H9 (cell line): ENCODE results near the gene SKAP1. TPM values are rescaled to one million over a fixed set of nuclear protein-coding genes. Genes with fewer than 3 reads are reported as not detected.

Experiments
- DNase-seq: peaks from one replicate; pipeline ENCODE4 v3.0.0-alpha.2; 2017
- H2AFZ ChIP-seq: one replicate; pipeline ENCODE4 v1.6.1; 2013; ENCODE audit warnings: mild to moderate bottlenecking, low read length, control low read depth, moderate library complexity
- H2AK5ac ChIP-seq: 2 replicates; pipeline ENCODE4 v1.6.1; 2013; ENCODE audit warnings: low read length, control low read depth, mixed read lengths; ENCODE audit not compliant: insufficient read length
- H2BK120ac ChIP-seq: one replicate; pipeline ENCODE4 v1.6.1; 2013; ENCODE audit warnings: low read depth, mild to moderate bottlenecking, low read length, control low read depth, inconsistent platforms; ENCODE audit not compliant: poor library complexity, severe bottlenecking
- H2BK12ac ChIP-seq: 2 replicates; pipeline ENCODE4 v1.6.1; 2013; ENCODE audit warnings: low read length, control low read depth, mixed read lengths, low read depth; ENCODE audit not compliant: insufficient read length
- H2BK15ac ChIP-seq: 2 replicates; pipeline ENCODE4 v1.6.1; 2013; ENCODE audit warnings: low read depth, low read length, control low read depth
- H2BK20ac ChIP-seq: one replicate; pipeline ENCODE4 v1.6.1; 2013; ENCODE audit warnings: low read depth, mild to moderate bottlenecking, low read length, control low read depth, inconsistent platforms; ENCODE audit not compliant: poor library complexity, severe bottlenecking
- H2BK5ac ChIP-seq: 2 replicates; pipeline ENCODE4 v1.6.1; 2013; ENCODE audit warnings: low read length, control low read depth, mixed read lengths; ENCODE audit not compliant: insufficient read length
- H3K14ac ChIP-seq: 2 replicates; pipeline ENCODE4 v1.6.1; 2013; ENCODE audit warnings: low read length, control low read depth; ENCODE audit not compliant: insufficient read depth
- H3K18ac ChIP-seq: 2 replicates; pipeline ENCODE4 v1.6.1; 2013; ENCODE audit warnings: low read depth, mild to moderate bottlenecking, mixed read lengths, low read length, control low read depth; ENCODE audit not compliant: insufficient read length
- H3K23ac ChIP-seq: 2 replicates; pipeline ENCODE4 v1.6.1; 2013; ENCODE audit warnings: low read length, control low read depth, mixed read lengths, low read depth; ENCODE audit not compliant: insufficient read length
- H3K23me2 ChIP-seq: 2 replicates; pipeline ENCODE4 v1.6.1; 2013; ENCODE audit warnings: low read depth, mild to moderate bottlenecking, mixed read lengths, low read length, control low read depth; ENCODE audit not compliant: insufficient read length, poor library complexity, severe bottlenecking
- H3K27ac ChIP-seq: 2 replicates; pipeline ENCODE4 v1.5.1; 2013; ENCODE audit warnings: low read length, control low read depth, mixed read lengths, low read depth; ENCODE audit not compliant: insufficient read length
- H3K27me3 ChIP-seq: 2 replicates; pipeline ENCODE4 v1.6.1; 2013; ENCODE audit warnings: low read length, control low read depth, inconsistent platforms; ENCODE audit not compliant: insufficient read depth
- H3K4ac ChIP-seq: 2 replicates; pipeline ENCODE4 v1.6.1; 2013; ENCODE audit warnings: low read depth, mild to moderate bottlenecking, control low read depth, inconsistent platforms, low read length, moderate library complexity
- H3K4me1 ChIP-seq: 2 replicates; pipeline ENCODE4 v1.6.1; 2013; ENCODE audit warnings: low read length, control low read depth, inconsistent platforms; ENCODE audit not compliant: insufficient read depth
- H3K4me2 ChIP-seq: 2 replicates; pipeline ENCODE4 v1.6.1; 2013; ENCODE audit warnings: low read length, control low read depth, mixed read lengths; ENCODE audit not compliant: insufficient read length, insufficient read depth
- H3K56ac ChIP-seq: 2 replicates; pipeline ENCODE4 v1.6.1; 2013; ENCODE audit warnings: low read depth, mild to moderate bottlenecking, mixed read lengths, low read length, control low read depth; ENCODE audit not compliant: insufficient read length
- H3K79me1 ChIP-seq: 2 replicates; pipeline ENCODE4 v1.6.1; 2013; ENCODE audit warnings: low read depth, mild to moderate bottlenecking, moderate library complexity, low read length, control low read depth, inconsistent platforms; ENCODE audit not compliant: insufficient read depth, poor library complexity, severe bottlenecking
- H3K79me2 ChIP-seq: 2 replicates; pipeline ENCODE4 v1.6.1; 2013; ENCODE audit warnings: low read length, control low read depth, inconsistent platforms; ENCODE audit not compliant: insufficient read depth
- H3K9ac ChIP-seq: 2 replicates; pipeline ENCODE4 v1.6.1; 2013; ENCODE audit warnings: low read length, control low read depth, mixed read lengths; ENCODE audit not compliant: insufficient read length; ENCODE audit errors: extremely low read depth
- H3K9me3 ChIP-seq: one replicate; pipeline ENCODE4 v1.6.1; 2013; ENCODE audit warnings: low read depth, low read length, inconsistent platforms; ENCODE audit not compliant: control insufficient read depth
- H3T11ph ChIP-seq: one replicate; pipeline ENCODE4 v1.6.1; 2013; ENCODE audit warnings: mild to moderate bottlenecking, low read length, control low read depth, inconsistent platforms
- H4K20me1 ChIP-seq: one replicate; pipeline ENCODE4 v1.6.1; 2013; ENCODE audit not compliant: control insufficient read depth, insufficient read length, insufficient read depth
- H4K5ac ChIP-seq: 2 replicates; pipeline ENCODE4 v1.6.1; 2013; ENCODE audit warnings: low read depth, mild to moderate bottlenecking, mixed read lengths, low read length, control low read depth; ENCODE audit not compliant: insufficient read length
- H4K8ac ChIP-seq: replicated peaks from 2 replicates; pipeline ENCODE4 v1.6.1; 2013; ENCODE audit warnings: low read length, control low read depth, mixed read lengths, low read depth; ENCODE audit not compliant: insufficient read length
- H4K91ac ChIP-seq: 2 replicates; pipeline ENCODE4 v1.6.1; 2013; ENCODE audit warnings: low read depth, mild to moderate bottlenecking, moderate library complexity, mixed read lengths, low read length, control low read depth; ENCODE audit not compliant: insufficient read length
- H3K27ac Mint-ChIP-seq, 3 experiments: 2 replicates in 2 of 3; 3 replicates in 1 of 3; pipeline ENCODE4 v1.8.0; 2020 to 2021; ENCODE audit warnings: mixed read lengths in 3 of 3, mild to moderate bottlenecking in 1 of 3, moderate library complexity in 1 of 3
- H3K27me3 Mint-ChIP-seq: 2 replicates; pipeline ENCODE4 v1.8.0; 2021; ENCODE audit warnings: low read depth, mild to moderate bottlenecking, moderate library complexity, mixed read lengths
- H3K36me3 Mint-ChIP-seq, 3 experiments: 2 replicates in 2 of 3; 3 replicates in 1 of 3; pipeline ENCODE4 v1.8.0; 2020 to 2021; ENCODE audit warnings: low read depth in 3 of 3, mixed read lengths in 3 of 3; ENCODE audit not compliant: insufficient read depth in 1 of 3
- H3K4me1 Mint-ChIP-seq, 2 experiments: 2 replicates each; pipeline ENCODE4 v1.8.0; 2020; ENCODE audit warnings: mixed read lengths in 2 of 2
- H3K4me3 Mint-ChIP-seq, 2 experiments: 2 replicates in 1 of 2; 3 replicates in 1 of 2; pipeline ENCODE4 v1.8.0; 2020 to 2021; ENCODE audit warnings: mild to moderate bottlenecking in 2 of 2, mixed read lengths in 2 of 2, moderate library complexity in 1 of 2
- H3K9me3 Mint-ChIP-seq, 2 experiments: 2 replicates in 1 of 2; 3 replicates in 1 of 2; pipeline ENCODE4 v1.8.0; 2020; ENCODE audit warnings: mild to moderate bottlenecking in 2 of 2, mixed read lengths in 2 of 2, moderate library complexity in 1 of 2
- WGBS: extraction: QIAGEN DNeasy Blood & Tissue Kit; methylation state at CpG from one replicate; pipeline ENCODE4 v1.1.7; 2013; ENCODE audit warnings: missing lambda C conversion rate, low lambda C conversion rate, mixed read lengths; ENCODE audit not compliant: insufficient read length; ENCODE audit errors: extremely low coverage; 5-methylcytosine and 5-hydroxymethylcytosine counted together
- total RNA-seq: library from RNA; stranded (reverse); gene quantifications from 2 replicates; pipeline ENCODE4 v1.2.1, GENCODE V29; 2021
- TF ChIP-seq, protein P1 (sequence below): fragments of 200-600 bp; sonication (generic); conservative IDR thresholded peaks from 3 replicates; pipeline ENCODE4 v1.8.0; 2021; ENCODE audit warnings: antibody characterized with exemption, mild to moderate bottlenecking

Gene SKAP1
- total RNA-seq, 1 experiment from 2014 or later, result not detected

DNA sequence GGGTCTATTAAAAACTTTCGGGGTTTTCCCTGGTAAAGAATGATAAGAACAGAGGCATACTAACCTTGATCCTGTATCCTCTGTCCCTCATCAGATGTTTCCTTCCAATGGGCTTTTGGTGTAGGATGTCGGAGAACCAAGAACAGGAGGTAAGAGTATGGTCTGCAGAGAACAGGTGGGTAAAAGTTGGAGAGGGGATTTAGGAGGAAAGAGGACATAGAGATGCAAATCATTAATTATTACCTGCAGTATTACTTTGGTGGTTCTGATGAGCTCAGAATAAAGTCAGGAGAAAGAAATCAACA lies 318.1 kb downstream of the SKAP1 start:
- Histone ChIP-seq H3K79me2 (peaks cover 8% of the 10 kb centered on the region; the same call in 1 of the 2 replicates), H3K9ac (no peak overlapping the region), H4K8ac (no peak overlapping the region), H3K4me2 (no peak overlapping the region), H2AFZ (no peak overlapping the region), H3K4me1 (peaks cover 4% of the 10 kb centered on the region; the same call in 1 of the 2 replicates), H3K23ac (no peak overlapping the region), H3K14ac (no peak overlapping the region), H4K5ac (no peak overlapping the region), H2BK5ac (no peak overlapping the region), H3K79me1 (peaks cover 4% of the 10 kb centered on the region), H3T11ph (no peak overlapping the region), H3K27me3 (no peaks in the 10 kb centered on the region), H4K20me1 (no peaks in the 10 kb centered on the region), H3K23me2 (peaks cover 3% of the 10 kb centered on the region), H2BK120ac (no peak overlapping the region), H2BK15ac (no peak overlapping the region), H3K27ac (no peak overlapping the region), H2BK20ac (no peak overlapping the region), H3K56ac (no peak overlapping the region), H2BK12ac (no peak overlapping the region), H4K91ac (no peak overlapping the region), H3K4ac (no peak overlapping the region), H2AK5ac (no peak overlapping the region), H3K18ac (no peak overlapping the region), H3K9me3 (no peaks in the 10 kb centered on the region)
- Mint-ChIP-seq H3K4me3 (no peak overlapping the region), H3K36me3 (peaks cover 4 to 27% (median 26%) of the 10 kb centered on the region in 3 experiments; a peak in 6 of 7 replicates), H3K4me1 (peaks cover 10% of the 10 kb centered on the region in 2 experiments), H3K9me3 (no peaks in the 10 kb centered on the region), H3K27ac (no peak overlapping the region), H3K27me3 (no peaks in the 10 kb centered on the region)
- DNase-seq, result no peak
- no CpG with 5 or more reads among the region's 2 CpGs for WGBS
- TF ChIP-seq, protein P1, sequence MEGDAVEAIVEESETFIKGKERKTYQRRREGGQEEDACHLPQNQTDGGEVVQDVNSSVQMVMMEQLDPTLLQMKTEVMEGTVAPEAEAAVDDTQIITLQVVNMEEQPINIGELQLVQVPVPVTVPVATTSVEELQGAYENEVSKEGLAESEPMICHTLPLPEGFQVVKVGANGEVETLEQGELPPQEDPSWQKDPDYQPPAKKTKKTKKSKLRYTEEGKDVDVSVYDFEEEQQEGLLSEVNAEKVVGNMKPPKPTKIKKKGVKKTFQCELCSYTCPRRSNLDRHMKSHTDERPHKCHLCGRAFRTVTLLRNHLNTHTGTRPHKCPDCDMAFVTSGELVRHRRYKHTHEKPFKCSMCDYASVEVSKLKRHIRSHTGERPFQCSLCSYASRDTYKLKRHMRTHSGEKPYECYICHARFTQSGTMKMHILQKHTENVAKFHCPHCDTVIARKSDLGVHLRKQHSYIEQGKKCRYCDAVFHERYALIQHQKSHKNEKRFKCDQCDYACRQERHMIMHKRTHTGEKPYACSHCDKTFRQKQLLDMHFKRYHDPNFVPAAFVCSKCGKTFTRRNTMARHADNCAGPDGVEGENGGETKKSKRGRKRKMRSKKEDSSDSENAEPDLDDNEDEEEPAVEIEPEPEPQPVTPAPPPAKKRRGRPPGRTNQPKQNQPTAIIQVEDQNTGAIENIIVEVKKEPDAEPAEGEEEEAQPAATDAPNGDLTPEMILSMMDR, result no peak
